Activated CD8-positive, alpha-beta memory T cell treated with anti-CD3 and anti-CD28 coated beads, Interleukin-2, amount 50 U/mL, for 1 hour (primary cell): ENCODE results near the gene ZNF385D.

Experiments
- DNase-seq: peaks from one replicate; pipeline ENCODE4 v3.0.0-alpha.2; 2020; ENCODE audit errors: extremely low read depth

The ZNF385D gene

GRCh38 chr3:21750080-21750696 is 822 bp downstream of the ZNF385D start:
- no peak for DNase-seq

- DNase-seq = no peak
Observed at GRCh38 chr3:21747966-21748555, 2.9 kb downstream of the ZNF385D start.

GRCh38 chr3:21747376-21747775 is 3.6 kb downstream of the ZNF385D start:
- DNase-seq = no peak

GRCh38 chr3:21745966-21746365 is 5.0 kb downstream of the ZNF385D start:
- DNase-seq = no peak

GRCh38 chr3:21744793-21745192 is 6.2 kb downstream of the ZNF385D start:
- no peak for DNase-seq

GRCh38 chr3:21738935-21739702 is 11.9 kb downstream of the ZNF385D start:
- DNase-seq = no peak

GRCh38 chr3:21738283-21738682 is 12.7 kb downstream of the ZNF385D start:
- DNase-seq = no peak

- no peak for DNase-seq
Observed at GRCh38 chr3:21734746-21735145, 16.3 kb downstream of the ZNF385D start.

- DNase-seq = no peak
Observed at GRCh38 chr3:21729888-21730459, 21.0 kb downstream of the ZNF385D start.

GRCh38 chr3:21729331-21729730 is 21.7 kb downstream of the ZNF385D start:
- no peak for DNase-seq

- no peak for DNase-seq
Observed at GRCh38 chr3:21722768-21723167, 28.2 kb downstream of the ZNF385D start.

- DNase-seq = no peak
Observed at GRCh38 chr3:21722301-21722700, 28.7 kb downstream of the ZNF385D start.

- DNase-seq = no peak
Observed at GRCh38 chr3:21718943-21719591, 31.9 kb downstream of the ZNF385D start.

GRCh38 chr3:21718161-21718765 is 32.7 kb downstream of the ZNF385D start:
- DNase-seq = no peak

- DNase-seq = no peak
Observed at GRCh38 chr3:21715662-21716061, 35.3 kb downstream of the ZNF385D start.

- no peak for DNase-seq
Observed at GRCh38 chr3:21705769-21706168, 45.2 kb downstream of the ZNF385D start.

- no peak for DNase-seq
Observed at GRCh38 chr3:21704796-21705195, 46.2 kb downstream of the ZNF385D start.

GRCh38 chr3:21703291-21703690 is 47.7 kb downstream of the ZNF385D start:
- DNase-seq = no peak

- DNase-seq = no peak
Observed at GRCh38 chr3:21697707-21698106, 53.3 kb downstream of the ZNF385D start.

- DNase-seq = no peak
Observed at GRCh38 chr3:21694506-21694905, 56.5 kb downstream of the ZNF385D start.

- DNase-seq = no peak
Observed at GRCh38 chr3:21691036-21691435, 60.0 kb downstream of the ZNF385D start.

- DNase-seq = no peak
Observed at GRCh38 chr3:21682206-21682605, 68.8 kb downstream of the ZNF385D start.
